Prostate gland (tissue), 2 donors: Measurements from ENCODE around the gene MEGF10.

Source experiments
- CTCF ChIP-seq, 4 experiments: fragments of 200-600 bp in 2 of 4; fragments of 450-650 bp in 2 of 4; sonication (generic) in 2 of 4; IDR thresholded peaks; 1 replicate in 3 of 4; 2 replicates in 1 of 4; pipeline ENCODE4 v1.5.1; 2016 to 2019; ENCODE audit warnings: antibody characterized with exemption in 4 of 4, mild to moderate bottlenecking in 2 of 4, moderate library complexity in 2 of 4
- POLR2A ChIP-seq: fragments of 450-650 bp; IDR thresholded peaks from one replicate; pipeline ENCODE4 v1.6.1; 2016; ENCODE audit warnings: antibody characterized with exemption, mild to moderate bottlenecking
- POLR2AphosphoS5 ChIP-seq: sonication (generic); formaldehyde crosslinking; IDR thresholded peaks from one replicate; pipeline ENCODE4 v1.6.1; 2017; ENCODE audit warnings: antibody characterized with exemption

DNA sequence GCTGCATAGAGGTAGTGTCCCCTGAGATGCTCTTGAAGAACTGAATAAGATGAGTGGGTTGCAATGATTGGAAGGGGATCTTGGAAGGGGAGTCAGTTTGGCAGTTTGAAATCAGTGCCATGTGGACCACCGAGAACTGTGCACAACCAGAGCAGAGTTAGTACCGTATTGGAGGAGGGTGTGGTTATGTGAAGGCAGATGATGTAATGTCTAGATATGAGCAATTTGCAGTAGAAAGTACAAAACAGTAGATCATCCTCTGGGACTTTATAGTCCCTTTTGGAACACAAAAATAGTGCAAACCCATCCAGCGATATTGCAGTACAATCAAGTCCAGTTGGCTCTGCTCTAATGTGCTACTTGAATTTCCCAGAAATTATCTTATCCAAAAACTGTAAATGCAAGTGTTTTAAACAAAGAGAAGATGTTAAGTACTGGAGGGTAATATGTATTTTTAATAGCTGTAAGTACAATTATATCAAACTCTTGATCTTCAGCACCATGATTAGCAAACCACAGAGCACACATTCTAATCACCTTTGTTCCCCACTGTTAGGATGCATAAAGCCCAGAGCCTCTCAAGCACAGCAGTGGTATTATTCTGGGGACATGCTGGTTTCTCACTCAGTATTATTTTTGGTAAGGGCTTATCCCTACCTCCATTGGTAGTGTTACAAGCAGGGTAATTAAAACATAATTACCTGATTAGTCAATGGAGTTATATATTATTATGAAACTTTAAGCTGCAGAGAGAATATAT is 41.5 kb downstream of the MEGF10 start:
- TF ChIP-seq CTCF (IDR thresholded peaks at IDR 0.05) (no peak), POLR2A (no peak), POLR2AphosphoS5 (no peak)
